RKO (cell line): ENCODE results near the gene INSL4.

Source experiments
- DNase-seq: peaks from one replicate; pipeline ENCODE4 v3.0.0-alpha.2; 2016; ENCODE audit warnings: low spot score

INSL4 gene

DNA sequence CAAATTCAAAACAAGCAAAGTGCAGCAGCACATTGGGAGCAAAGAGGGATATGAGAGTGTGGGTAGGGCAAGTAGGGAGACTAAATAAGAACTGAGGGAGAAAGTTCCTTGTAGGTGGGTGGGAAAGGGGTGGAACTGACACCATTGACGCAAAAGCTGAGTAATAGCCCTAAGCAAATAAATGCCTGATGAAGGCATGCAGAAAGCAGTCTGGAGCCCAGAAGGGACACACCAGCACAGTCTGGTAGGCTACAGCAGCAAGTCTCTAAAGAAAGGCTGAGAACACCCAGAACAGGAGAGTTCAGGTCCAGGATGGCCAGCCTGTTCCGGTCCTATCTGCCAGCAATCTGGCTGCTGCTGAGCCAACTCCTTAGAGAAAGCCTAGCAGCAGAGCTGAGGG lies at the start of gene INSL4:
Gene INSL4, plus strand, starts transcription at position 208 of the 400 bp plus-strand sequence. Its CDS starts 105 bp downstream, at position 313.
- DNase-seq = no peak

DNA sequence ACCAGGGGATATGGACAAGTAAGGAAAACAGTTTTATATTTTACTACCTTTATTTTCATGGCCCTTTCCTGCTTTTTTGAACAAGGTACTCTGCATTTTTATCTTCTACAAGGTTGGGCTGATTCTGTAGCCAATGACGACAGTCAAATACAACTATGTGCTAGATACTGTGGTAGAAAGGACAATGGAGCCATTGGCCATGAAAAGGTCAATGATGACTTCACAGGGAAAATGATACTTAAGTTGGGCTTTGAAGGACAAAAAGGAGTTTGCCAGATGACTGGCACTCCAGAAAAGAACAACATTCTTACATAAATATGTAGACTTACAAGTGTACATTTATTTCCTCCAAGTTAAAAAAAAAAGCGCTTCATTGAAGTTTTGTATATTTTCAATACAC lies 46.4 kb upstream of the INSL4 start:
- no peak for DNase-seq

DNA sequence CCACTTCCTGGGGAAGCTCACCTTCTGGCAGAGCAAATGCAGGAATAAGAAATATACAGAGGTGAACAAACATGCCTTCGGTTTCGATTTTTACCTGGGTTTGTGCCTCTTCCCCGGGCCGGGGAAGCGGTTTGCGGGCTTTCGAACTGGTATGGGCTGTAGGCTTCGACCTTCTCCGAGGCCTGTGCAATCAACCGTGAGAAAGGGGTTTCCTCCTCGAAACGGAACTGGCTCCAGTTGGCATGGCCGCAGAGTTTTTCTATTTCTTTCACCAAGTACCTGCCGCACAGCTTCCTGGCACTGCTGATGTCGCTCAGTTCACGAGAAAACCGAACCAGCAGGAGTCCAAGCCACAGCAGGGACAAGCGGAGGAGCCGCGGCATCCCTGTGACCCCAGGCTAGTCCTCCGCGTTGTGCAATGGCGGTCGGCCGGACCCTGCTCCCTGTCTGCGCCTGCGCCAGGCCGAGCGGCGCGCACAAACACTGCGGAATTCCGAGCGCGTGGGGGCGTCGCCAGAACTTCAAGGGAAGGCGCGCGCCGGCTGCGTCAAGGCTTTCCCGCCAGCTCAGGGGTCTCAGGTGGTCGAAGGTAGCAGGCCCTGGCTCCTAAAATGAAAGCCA lies 45.9 kb upstream of the INSL4 start, which contains the start of gene INSL6:
Gene INSL6, minus strand, starts transcription at position 420 of the 621 bp plus-strand sequence. Its CDS starts 37 bp downstream, at position 383.
- DNase-seq = no peak

DNA sequence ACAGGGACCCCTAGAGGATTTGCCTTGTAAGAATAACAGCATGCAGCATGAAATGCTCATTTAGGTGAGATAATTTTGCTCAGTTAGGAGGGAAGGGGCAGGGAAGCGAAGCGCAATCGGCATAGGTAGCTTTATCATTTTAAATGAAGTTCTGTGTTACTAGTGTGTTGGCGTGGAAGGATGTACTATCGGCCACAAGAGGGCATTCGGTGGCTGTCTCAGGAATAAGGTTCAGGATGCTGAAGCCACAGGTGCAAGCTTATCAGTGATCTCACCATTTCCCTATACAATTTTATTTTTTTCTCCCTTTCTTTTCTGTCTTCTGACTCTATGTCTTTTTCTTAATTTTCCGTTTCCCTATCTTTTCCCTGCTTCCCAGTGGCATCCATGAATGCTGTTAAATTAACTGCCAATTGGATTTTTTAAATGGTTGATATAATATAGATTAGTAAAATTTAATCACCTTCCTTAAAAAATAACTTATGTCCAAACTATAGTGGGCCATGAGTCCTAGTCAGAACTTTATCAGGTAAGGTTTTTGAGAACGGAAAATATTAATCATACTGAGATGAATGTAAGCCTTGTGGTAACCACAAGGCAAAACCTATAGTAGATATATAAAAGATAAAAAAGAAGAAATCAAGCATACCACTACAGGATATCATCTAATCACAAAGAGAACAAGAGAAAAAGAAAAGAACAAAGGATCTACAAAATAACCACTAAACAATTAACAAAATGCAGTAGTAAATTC lies 44.6 kb upstream of the INSL4 start:
- peak; percentile 65 for DNase-seq

DNA sequence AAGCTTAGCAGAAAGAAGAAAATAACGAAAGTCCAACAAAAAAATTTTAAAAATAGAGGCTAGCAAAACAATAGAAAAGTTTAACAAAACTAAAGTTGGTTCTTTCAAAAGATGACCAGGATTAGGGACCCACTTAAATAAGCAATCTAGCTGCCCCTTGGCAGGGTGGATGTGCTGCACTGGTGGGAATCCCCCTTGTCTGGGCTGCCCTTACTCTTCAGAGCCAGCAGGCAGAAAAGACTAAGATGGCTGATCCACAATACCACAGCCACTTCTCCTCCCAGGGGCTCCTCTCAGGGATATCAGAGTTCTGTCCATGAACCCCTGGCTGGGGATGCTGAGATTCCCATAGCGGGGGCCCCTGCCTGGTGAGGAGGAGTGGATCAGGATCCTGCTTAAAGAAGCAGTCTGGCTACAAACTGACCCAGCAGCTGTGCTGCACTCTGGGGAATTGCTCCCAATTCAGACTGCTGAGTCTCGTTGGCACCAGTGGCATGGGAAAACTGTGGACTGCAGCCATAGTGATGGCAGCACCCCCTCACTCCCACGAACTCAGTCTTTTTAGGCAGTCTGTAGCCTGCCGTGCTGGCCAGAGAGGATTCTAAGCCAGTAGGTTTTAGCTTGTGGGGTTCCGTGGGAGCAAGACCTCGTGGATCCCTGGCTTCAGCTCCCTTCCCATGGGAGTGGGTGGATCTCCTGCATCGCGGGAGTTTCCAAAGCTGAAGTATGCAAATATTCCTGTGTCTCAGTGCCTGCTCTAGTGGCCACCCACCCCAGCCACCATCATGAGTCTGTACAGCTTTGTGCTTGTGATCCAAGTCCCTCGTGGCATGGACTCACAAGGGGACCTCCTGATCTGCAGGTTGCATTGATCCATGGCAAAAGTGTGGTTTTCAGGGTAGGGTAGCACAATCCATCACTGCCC lies 42.9 kb upstream of the INSL4 start:
- no peak for DNase-seq

DNA sequence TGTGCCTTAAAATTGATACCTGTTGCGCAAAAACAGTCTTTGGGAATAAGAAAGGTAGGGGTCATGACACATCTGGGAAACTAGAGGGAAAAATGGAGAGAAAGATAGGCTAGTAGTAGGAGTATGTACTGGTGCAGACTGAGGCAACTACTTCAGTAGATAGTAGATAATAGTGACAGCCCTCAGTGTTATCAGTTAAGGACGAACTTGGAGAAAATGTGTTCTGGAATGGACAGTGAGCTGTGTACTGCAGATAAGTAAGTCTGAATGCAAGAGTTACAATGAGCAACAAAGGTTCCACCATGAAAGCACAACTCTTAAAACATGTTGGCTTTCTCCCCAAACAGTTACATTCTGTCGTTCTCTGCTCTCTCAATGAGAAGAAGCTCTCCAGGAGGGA lies 39.2 kb upstream of the INSL4 start:
- DNase-seq = no peak

DNA sequence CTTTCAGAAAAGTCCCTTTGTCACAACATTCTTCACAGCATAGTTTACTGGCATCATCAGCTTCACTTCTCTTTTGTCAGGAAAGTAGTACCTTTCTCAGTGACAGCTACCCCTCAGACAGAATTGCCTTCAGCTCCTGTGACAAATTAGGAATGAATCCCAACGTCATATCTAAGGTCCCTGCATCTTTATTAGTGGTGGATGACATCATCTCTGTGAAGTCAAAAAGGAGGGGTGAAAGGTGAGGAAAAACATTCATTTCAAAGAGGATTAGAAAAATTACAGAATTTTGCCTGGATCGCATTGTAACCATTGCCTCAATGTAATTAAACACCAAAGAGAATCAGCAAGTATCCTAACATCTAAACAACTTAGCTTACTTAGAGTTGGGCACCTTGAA lies 37.9 kb upstream of the INSL4 start:
- no peak for DNase-seq

DNA sequence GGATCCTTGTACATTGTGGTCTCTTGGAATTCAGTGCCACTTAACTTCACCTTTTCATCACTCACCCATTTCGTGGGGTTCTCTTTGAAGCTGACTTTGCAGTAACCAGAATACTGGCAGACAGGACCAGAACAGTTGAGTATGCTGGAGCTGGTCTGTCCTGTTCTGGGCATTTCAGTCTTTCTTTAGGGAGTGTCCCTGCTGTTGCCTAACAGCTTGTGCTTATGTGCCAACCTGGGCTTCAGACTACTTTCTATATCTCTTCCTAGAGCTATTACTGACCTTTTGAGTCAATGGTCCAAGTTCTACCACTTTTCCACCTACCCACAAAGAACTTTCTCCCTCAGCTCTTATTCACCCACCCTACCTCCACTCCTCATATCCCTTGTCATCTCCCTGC lies 35.8 kb upstream of the INSL4 start:
- DNase-seq = no peak

DNA sequence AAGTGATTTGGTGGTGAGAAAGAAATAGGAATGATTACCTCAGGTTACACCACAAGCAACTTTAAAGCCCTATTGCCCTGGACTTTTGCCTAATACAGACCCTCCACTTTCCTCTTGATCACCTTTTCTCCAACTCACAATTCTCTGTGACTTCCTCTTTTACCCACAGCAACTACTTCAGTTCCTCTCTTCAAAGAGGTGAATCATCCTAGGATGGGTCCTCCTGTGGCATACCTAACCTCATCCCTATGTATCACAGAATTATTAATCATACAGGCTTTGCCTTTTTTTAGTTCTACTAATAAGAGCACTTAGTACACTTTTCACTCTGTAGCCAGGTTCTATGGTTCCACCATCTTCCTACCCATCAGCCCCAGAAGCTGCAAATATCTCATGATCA lies 26.1 kb upstream of the INSL4 start:
- DNase-seq = no peak

DNA sequence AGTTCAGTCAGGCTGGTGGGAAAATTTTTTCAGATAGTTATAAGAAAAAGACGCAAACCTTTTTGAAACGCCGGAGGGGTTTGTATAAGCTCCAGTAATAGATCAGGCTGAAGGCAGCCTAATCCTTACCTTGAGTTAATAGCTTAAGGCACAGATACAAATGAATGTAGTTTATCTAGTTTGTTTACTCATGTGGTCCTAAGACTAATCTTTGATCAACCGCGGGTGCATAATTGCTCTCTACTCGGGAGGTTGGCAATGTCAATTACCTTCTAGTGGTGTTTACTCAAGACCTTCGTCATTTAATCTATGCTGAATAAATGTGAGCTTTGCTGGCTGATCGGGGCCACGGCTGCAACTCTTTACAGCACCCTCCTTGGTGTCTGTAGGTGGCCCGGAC lies 665 bp upstream of the INSL4 start:
- DNase-seq = no peak

DNA sequence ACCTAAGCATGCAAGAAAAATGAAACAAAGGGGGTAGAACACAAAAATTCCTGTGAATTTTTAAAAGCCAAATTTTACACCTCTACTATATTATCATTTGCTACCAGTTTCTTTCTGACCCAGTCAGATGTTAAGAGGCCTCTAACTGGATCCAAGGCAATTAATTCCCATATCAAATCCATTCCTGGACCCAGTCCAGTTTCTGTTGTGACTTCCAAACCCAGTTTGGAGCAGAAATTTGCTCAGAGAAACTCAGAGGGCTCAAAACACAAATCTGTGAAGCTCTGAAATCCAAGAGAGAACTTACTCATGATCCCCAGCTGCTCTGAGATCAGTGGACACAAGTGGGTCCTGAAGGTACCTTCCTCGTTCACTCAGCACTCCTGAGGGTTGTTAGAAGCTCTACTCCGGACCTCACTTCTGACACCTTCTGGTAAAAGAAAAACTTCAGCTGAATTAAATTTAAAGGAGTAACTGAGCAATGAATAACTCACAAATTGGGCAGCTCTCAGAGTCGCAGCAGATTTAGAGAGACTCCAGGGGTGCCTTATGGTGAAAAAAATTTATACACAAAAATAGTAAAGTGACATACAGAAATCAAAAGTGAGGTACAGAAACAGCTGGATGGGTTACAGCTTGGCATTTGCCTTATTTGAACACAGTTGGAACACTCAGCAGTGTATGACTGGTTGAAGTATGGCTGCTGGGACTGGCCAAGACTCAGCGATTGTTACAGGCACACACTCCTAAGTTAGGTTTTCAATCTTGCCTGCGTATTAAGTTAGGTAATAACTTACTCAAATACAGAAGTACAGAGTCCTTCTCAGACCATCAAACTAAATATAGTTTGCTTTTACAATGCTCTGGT lies 32.4 kb downstream of the INSL4 start:
- DNase-seq = peak; percentile 50

DNA sequence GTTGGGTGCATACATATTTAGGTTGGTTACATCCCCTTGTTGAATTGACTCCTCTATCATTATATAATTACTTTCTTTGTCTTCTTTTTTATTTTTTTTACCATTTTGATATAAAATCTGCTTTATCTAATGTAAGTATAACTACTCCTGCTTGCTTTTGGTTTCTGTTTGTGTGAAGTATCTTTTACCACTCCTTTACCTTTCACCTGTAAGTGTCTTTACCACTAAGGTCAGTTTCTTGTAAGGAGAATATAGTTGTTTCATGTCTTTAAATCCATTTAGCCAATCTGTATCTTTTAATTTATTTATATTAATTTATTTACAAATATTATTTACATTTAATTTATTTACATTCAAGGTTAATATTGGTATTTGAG lies 33.0 kb downstream of the INSL4 start:
- no peak for DNase-seq

DNA sequence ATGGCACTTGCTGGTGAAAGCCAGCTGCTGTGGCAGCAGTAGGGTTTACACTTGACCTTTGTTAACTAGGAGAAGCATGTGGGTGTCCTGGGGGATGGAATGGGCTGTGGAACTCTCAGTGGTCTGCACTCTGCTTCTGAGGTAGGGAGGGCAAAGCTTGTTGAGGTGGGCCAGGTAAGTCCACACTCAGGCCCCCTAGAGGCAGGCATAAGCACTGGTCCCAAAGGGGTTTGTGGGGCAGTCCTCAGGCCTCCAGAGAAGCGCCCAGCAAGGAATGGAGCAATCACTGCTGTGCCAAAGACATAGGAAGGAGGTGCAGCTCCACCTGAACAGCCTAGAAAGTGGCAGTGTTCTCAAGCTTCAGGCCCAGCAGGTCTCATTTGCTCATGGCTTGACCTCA lies 34.7 kb downstream of the INSL4 start:
- DNase-seq = no peak

DNA sequence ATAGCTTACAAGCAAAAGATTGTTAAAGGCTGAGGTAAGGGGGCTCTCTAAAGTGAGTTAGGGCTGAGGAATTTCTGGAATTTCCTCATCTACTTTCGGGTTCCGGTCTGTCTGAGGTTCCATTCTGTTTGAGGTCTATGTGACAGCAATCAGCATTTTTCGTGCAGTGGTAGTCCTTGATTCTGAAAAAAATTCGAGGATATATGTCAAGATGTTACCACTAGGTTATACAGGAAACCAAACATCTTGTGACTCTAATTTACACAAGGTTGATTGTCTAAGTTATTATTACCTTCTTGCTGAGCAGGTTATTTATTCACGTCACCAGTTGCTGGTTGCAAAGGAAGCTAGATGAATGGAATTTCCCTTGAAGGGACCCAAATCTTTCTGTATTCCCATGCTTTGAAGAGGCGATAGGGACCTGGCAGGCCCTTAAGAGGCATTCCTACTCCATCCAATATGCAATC lies 38.1 kb downstream of the INSL4 start:
- peak; percentile 55 for DNase-seq

DNA sequence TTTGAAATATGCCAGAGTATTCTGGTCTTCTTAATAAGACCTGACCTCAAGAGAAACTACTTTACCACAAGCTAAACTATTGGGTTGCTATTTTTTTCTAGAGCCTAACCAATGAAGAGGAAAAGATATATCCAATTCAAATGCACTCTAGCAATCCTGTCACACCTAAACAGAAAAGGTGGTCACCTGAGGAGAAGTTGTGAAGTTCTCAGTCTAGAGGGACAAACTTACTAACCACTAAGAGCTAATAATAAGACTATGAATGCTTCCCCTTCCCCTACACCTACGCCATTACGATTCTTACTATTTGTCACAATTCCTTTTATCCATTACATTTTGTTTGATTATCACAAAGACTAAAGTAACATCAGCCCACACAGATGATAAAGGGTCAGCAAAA lies 43.6 kb downstream of the INSL4 start:
- DNase-seq = no peak

DNA sequence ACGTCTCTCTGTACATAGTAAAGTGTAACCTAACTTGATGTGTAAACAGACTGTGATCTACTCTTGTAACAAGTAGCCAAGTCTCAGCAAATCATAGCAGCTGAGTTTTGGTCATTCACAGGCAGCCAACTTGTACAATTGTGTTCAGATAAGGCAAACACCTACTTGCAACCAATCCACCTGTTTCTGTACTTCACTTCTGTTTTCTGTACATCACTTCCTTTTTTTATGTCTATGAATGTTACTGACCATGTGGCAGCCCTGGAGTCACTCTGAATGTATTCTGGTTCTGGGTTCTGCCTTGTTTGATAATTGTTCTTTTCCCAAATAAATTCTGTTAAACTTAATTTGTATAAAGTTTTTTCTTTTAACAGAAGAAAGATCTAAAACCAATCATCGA lies 47.3 kb downstream of the INSL4 start:
- DNase-seq = no peak
